Central memory CD8-positive, alpha-beta T cell (primary cell): ENCODE data around the gene DDAH1.

Experiments used
- ATAC-seq: fragments of 150-1000 bp; cut with Tn5 transposase; replicated peaks from 2 replicates; pipeline ENCODE4 v1.10.0; 2022; ENCODE audit warnings: mild to moderate bottlenecking, moderate FRiP score, moderate number of reproducible peaks; ENCODE audit not compliant: poor library complexity, severe bottlenecking; ENCODE audit errors: extremely low read depth
- DNase-seq, 2 donors: peaks; one replicate each; pipeline ENCODE4 v3.0.0; 2021; ENCODE audit warnings: low spot score in 2 of 2
- H3K27ac Mint-ChIP-seq: one replicate; pipeline ENCODE4 v1.8.0; 2022; ENCODE audit warnings: low read depth, mild to moderate bottlenecking, moderate library complexity, mixed read lengths
- H3K27me3 Mint-ChIP-seq: one replicate; pipeline ENCODE4 v1.8.0; 2022; ENCODE audit warnings: mixed read lengths
- H3K36me3 Mint-ChIP-seq: one replicate; pipeline ENCODE4 v1.8.0; 2022; ENCODE audit warnings: mild to moderate bottlenecking, moderate library complexity, mixed read lengths; ENCODE audit not compliant: insufficient read depth
- H3K4me1 Mint-ChIP-seq: one replicate; pipeline ENCODE4 v1.8.0; 2022; ENCODE audit warnings: mixed read lengths
- H3K4me3 Mint-ChIP-seq: one replicate; pipeline ENCODE4 v1.8.0; 2022; ENCODE audit warnings: mild to moderate bottlenecking, moderate library complexity, mixed read lengths
- H3K9me3 Mint-ChIP-seq: one replicate; pipeline ENCODE4 v1.8.0; 2022; ENCODE audit warnings: mixed read lengths

The DDAH1 gene

DNA sequence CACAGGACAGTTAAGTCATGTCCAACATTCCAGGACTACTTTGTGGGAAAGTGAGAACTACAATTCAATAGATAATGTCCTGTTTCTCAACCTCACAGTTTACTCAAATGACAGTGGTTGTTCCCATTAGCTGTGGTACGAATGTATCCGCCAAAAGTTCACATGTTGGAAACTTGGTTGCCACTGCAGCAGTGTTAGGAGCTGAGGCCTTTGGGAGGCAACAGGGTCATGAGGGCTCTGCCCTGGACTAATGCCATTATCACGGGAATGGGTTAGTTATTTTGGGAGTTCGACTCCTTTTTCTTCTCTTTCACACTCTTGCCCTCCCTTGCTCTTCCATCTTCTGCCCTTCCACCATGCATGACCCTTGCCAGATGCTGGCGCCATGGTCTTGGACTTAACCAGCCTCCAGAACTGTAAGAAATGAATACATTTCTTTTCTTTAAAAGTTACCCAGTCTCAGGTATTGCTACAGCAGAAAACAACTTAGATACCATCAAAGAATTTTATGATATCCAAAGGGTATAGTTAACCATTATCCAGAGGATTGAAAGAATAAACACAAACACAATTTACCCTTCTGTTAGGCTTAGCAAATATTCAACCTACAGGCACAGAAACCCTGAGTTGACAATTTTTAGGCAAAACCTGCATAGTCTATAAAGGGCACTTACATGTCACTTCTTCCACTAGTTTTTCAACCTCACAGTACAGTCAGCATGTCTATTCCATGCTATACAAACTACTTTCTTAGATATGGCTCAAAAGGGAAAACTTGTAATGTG lies 196.0 kb downstream of the DDAH1 start:
- ATAC-seq = no peak
- no peaks in the 10 kb centered on the region for H3K9me3 Mint-ChIP-seq
- H3K4me3 Mint-ChIP-seq = no peak overlapping the region
- H3K36me3 Mint-ChIP-seq = peaks cover 48% of the 10 kb centered on the region
- no peak overlapping the region for H3K27ac Mint-ChIP-seq
- H3K4me1 Mint-ChIP-seq = peaks cover 35% of the 10 kb centered on the region
- no peaks in the 10 kb centered on the region for H3K27me3 Mint-ChIP-seq
- no peak for DNase-seq
